Naive thymus-derived CD4-positive, alpha-beta T cell (primary cell): ENCODE data around the gene STK17A. TPM values are rescaled to one million over a fixed set of nuclear protein-coding genes. Genes with fewer than 3 reads are reported as not detected.

ENCODE experiments used
- ATAC-seq: fragments of 150-1000 bp; cut with Tn5 transposase; 2 replicates; pipeline ENCODE4 v1.10.0; 2021; ENCODE audit warnings: mild to moderate bottlenecking, moderate library complexity
- CTCF ChIA-PET: fragments of 350-600 bp; sonication (Branson Sonifier 250); formaldehyde crosslinking; loops from one replicate; lab custom pipeline; 2021; ENCODE audit warnings: antibody characterized with exemption; lab: Charles Lee
- POLR2A ChIA-PET: fragments of 350-600 bp; sonication (Branson Sonifier 250); formaldehyde crosslinking; loops from one replicate; lab custom pipeline; 2021; ENCODE audit warnings: antibody characterized with exemption, inconsistent platforms; lab: Charles Lee
- DNase-seq, 9 donors: peaks; one replicate each; pipeline versions ENCODE4 v3.0.0 to v3.0.0-alpha.2; 2020 to 2022; ENCODE audit warnings: mixed read lengths in 1 of 9
- H3K27ac ChIP-seq: one replicate; pipeline ENCODE4 v1.7.0; 2013; ENCODE audit warnings: mild to moderate bottlenecking, low read depth, low read length, moderate library complexity
- H3K27me3 ChIP-seq, 2 donors: one replicate each; pipeline ENCODE4 v1.7.0; 2013; ENCODE audit warnings: low read length in 2 of 2, mild to moderate bottlenecking in 2 of 2, moderate library complexity in 2 of 2; ENCODE audit not compliant: control insufficient read depth in 2 of 2, insufficient read depth in 2 of 2
- H3K36me3 ChIP-seq, 3 experiments: 1 replicate in 2 of 3; 2 replicates in 1 of 3; pipeline ENCODE4 v1.7.0; 2013; ENCODE audit warnings: low read length in 3 of 3, mild to moderate bottlenecking in 3 of 3, moderate library complexity in 1 of 3; ENCODE audit not compliant: insufficient read depth in 3 of 3, control insufficient read depth in 2 of 3
- H3K4me1 ChIP-seq, 2 donors: one replicate each; pipeline ENCODE4 v1.7.0; 2013; ENCODE audit warnings: low read length in 2 of 2, mild to moderate bottlenecking in 2 of 2, moderate library complexity in 1 of 2; ENCODE audit not compliant: control insufficient read depth in 2 of 2, insufficient read depth in 2 of 2
- H3K4me3 ChIP-seq: 2 replicates; pipeline ENCODE4 v1.7.0; 2013; ENCODE audit warnings: mild to moderate bottlenecking, low read length
- H3K9me3 ChIP-seq, 3 experiments: 1 replicate in 2 of 3; 2 replicates in 1 of 3; pipeline ENCODE4 v1.7.0; 2013; ENCODE audit warnings: low read length in 3 of 3; ENCODE audit not compliant: control insufficient read depth in 2 of 3
- H3K27ac Mint-ChIP-seq, 9 donors: one replicate each; pipeline ENCODE4 v1.8.0; 2020 to 2022; ENCODE audit warnings: mixed read lengths in 9 of 9, mild to moderate bottlenecking in 8 of 9, moderate library complexity in 5 of 9, inconsistent platforms in 2 of 9
- H3K27me3 Mint-ChIP-seq, 5 donors: one replicate each; pipeline ENCODE4 v1.8.0; 2021 to 2022; ENCODE audit warnings: mixed read lengths in 5 of 5, mild to moderate bottlenecking in 1 of 5
- H3K36me3 Mint-ChIP-seq, 5 donors: one replicate each; pipeline ENCODE4 v1.8.0; 2020 to 2022; ENCODE audit warnings: mixed read lengths in 5 of 5, mild to moderate bottlenecking in 3 of 5, inconsistent platforms in 1 of 5
- H3K4me1 Mint-ChIP-seq, 7 donors: one replicate each; pipeline ENCODE4 v1.8.0; 2020 to 2022; ENCODE audit warnings: mixed read lengths in 7 of 7, mild to moderate bottlenecking in 3 of 7, inconsistent platforms in 1 of 7
- H3K4me3 Mint-ChIP-seq, 10 donors: one replicate each; pipeline ENCODE4 v1.8.0; 2020 to 2022; ENCODE audit warnings: mild to moderate bottlenecking in 10 of 10, mixed read lengths in 10 of 10, moderate library complexity in 6 of 10, inconsistent platforms in 2 of 10
- H3K9me3 Mint-ChIP-seq, 11 donors: one replicate each; pipeline ENCODE4 v1.8.0; 2020 to 2022; ENCODE audit warnings: mixed read lengths in 11 of 11, mild to moderate bottlenecking in 4 of 11, inconsistent platforms in 1 of 11, moderate library complexity in 1 of 11
- intact Hi-C, 2 donors: fragments of 100-400 bp; cut with micrococcal nuclease; formaldehyde crosslinking; loops; one replicate each; pipeline ENCODE4 v1.15.1; 2023
- polyA plus RNA-seq, 2 donors: library from polyadenylated mRNA; unstranded; fragments of 300-500 nt; fragmentation: Illumina TruSeq; gene quantifications; one replicate each; pipeline ENCODE4 v1.2.3, GENCODE V29; 2021
- total RNA-seq, 6 experiments: library from RNA in 5 of 6; stranded (reverse) in 5 of 6; gene quantifications; 1 replicate in 5 of 6; 2 replicates in 1 of 6; pipeline ENCODE4 v1.2.3 and lab custom pipeline; 2021 to 2026

STK17A gene
- total and polyA plus RNA-seq, 7 experiments from 2014 or later, result 71.3 to 292 (median 123) TPM

DNA sequence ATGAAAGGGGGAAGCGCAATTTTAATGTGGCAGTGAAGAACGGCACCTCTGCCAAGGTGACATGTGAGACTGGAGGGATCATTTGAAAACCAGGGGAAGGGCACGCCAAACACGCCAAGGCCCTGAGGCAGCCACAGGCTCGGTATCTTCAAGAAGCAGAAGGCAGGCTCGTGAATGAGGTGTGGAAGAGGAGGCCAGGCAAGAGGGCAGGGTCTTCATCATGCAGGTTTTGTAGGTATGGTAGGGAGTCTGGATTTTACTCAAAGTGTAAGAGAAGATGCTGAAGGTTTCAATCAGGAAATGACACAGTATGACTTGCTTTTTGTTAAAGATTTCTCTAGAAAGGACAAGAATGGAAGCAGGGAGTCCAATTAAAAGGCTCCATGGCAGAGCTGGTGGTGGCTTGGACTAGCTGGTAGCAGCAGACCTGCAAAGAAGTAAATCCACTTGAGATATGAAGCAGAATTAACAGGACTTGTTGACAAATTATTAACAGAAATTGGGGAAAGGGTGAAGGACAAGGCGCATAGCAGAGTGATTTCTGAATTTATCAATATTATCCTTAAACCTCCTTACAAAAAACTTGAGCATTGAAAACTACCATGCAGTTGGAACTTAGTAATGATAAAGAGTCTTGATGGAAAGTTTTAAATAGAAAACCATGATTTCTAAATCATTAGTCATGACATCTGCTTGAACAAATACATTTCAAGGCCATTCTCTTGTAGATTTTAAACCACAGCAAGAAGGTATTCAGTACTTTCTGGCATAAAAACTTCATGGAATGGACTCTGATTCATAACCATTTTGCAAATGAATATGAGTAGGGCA is 76.0 kb downstream of the STK17A start:
- peaks cover 0 to 6% (median 0%) of the 10 kb centered on the region in 11 donors for H3K9me3 Mint-ChIP-seq
- ChIA-PET CTCF (interaction anchor here (0.7 kb wide), 1 partner anchor 1027 kb away, joined by 3 read pairs; no protein-coding TSS in a partner anchor), POLR2A (interaction anchor here (0.9 to 1.0 kb wide), 2 partner anchors 10 to 30 kb away, joined by 3 to 4 read pairs; no protein-coding TSS in a partner anchor)
- intact Hi-C loops, result loop anchor here (1.0 to 10.0 kb wide), 2 partner anchors 9 to 266 kb away; partner anchors contain the start of gene UBE2D4 (in 1 of the 2)
- no peak for DNase-seq
- Histone ChIP-seq H3K27me3 (no peaks in the 10 kb centered on the region), H3K4me3 (no peak overlapping the region), H3K9me3 (no peaks in the 10 kb centered on the region), H3K36me3 (no peaks in the 10 kb centered on the region), H3K27ac (peak overlapping the region; percentile 48), H3K4me1 (peaks cover 31 to 34% of the 10 kb centered on the region in 2 donors)
- H3K27ac Mint-ChIP-seq, result peak overlapping the region; percentile 70 to 92 (median 84)
- H3K36me3 Mint-ChIP-seq, result peaks cover 6 to 46% (median 24%) of the 10 kb centered on the region in 5 donors
- no peaks in the 10 kb centered on the region for H3K27me3 Mint-ChIP-seq
- ATAC-seq, result peak; percentile 16
- H3K4me3 Mint-ChIP-seq, result peak overlapping the region; percentile 3 to 71 (median 62)
- H3K4me1 Mint-ChIP-seq, result peaks cover 46 to 82% (median 70%) of the 10 kb centered on the region in 7 donors

DNA sequence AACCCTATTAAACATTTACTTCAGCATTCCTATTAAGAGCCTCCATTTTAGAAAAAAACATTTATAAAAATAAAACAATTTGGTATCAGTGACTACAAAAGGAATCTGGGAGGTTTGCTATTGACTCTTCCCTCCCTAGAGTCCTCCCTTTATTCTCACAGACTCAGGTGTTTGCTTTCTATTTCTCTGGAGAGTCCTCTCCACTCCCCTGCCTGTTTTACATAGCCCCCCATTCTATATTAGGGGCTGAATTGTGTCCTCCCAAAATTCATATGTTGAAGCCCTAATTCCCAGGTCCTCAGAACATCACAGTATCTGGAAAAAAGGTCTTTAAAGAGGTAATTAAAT is 76.6 kb downstream of the STK17A start:
- H3K27me3 ChIP-seq, result no peaks in the 10 kb centered on the region
- peaks cover 25 to 34% of the 10 kb centered on the region in 2 donors for H3K4me1 ChIP-seq
- intact Hi-C loops, result loop anchor here (1.0 to 10.0 kb wide), 2 partner anchors 9 to 265 kb away; partner anchors contain the start of gene UBE2D4 (in 1 of the 2)
- H3K27ac ChIP-seq, result peak overlapping the region; percentile 34
- ChIA-PET POLR2A (interaction anchor here (1.0 to 1.6 kb wide), 2 partner anchors 10 to 11 kb away, joined by 4 to 6 read pairs; no protein-coding TSS in a partner anchor), CTCF (interaction anchor here (0.5 to 1.1 kb wide), 2 partner anchors 9 to 78 kb away, joined by 3 to 5 read pairs; partner anchors contain the start of gene STK17A)
- no peaks in the 10 kb centered on the region for H3K9me3 ChIP-seq
- H3K36me3 ChIP-seq, result no peaks in the 10 kb centered on the region
- Mint-ChIP-seq H3K27ac (peak overlapping the region in 7 of 9 donors; percentile 33 to 88 (median 68)), H3K4me3 (peak overlapping the region in 7 of 10 donors; percentile 8 to 68 (median 41)), H3K36me3 (peaks cover 6 to 41% (median 19%) of the 10 kb centered on the region in 5 donors), H3K27me3 (no peaks in the 10 kb centered on the region), H3K9me3 (peaks cover 0 to 2% (median 0%) of the 10 kb centered on the region in 11 donors), H3K4me1 (peaks cover 42 to 82% (median 70%) of the 10 kb centered on the region in 7 donors)
- no peak for DNase-seq
- H3K4me3 ChIP-seq, result no peak overlapping the region
- ATAC-seq, result no peak

DNA sequence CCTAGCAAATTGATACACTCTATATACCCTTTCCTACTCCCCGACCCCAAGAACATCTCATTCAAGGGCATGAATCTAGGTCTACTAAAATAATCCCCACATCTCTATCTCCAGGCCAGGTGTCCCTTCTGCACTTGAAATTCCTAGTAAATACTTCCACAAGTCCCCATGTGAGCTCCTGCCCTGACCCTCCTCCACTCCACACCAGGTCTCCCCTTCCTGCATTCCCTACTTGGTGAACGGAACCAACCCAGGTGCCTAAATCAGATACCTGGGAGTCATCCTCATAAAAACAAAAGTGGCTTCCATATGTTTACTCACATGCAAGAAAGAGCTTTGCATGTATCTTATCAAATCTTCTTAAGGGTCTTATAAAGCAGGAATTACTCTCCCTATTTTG is 77.2 kb downstream of the STK17A start:
- H3K27me3 Mint-ChIP-seq, result no peaks in the 10 kb centered on the region
- ChIA-PET CTCF (interaction anchor here (0.5 to 1.6 kb wide), 4 partner anchors 10 to 78 kb away, joined by 3 to 6 read pairs (median 4); partner anchors contain the start of gene STK17A), POLR2A (interaction anchor here (1.0 to 1.6 kb wide), 3 partner anchors 11 to 28 kb away, joined by 3 to 6 read pairs (median 5); no protein-coding TSS in a partner anchor)
- intact Hi-C loops, result loop anchor here in 1 of 2 donors (1.0 kb wide), 1 partner anchor 24 kb away; no protein-coding TSS in a partner anchor
- H3K27ac Mint-ChIP-seq, result peak overlapping the region; percentile 21 to 88 (median 68)
- Histone ChIP-seq H3K9me3 (no peaks in the 10 kb centered on the region), H3K4me1 (peaks cover 23 to 36% of the 10 kb centered on the region in 2 donors), H3K36me3 (no peaks in the 10 kb centered on the region), H3K27me3 (no peaks in the 10 kb centered on the region), H3K4me3 (no peak overlapping the region), H3K27ac (no peak overlapping the region)
- ATAC-seq, result no peak
- H3K4me1 Mint-ChIP-seq, result peaks cover 45 to 82% (median 72%) of the 10 kb centered on the region in 7 donors
- H3K4me3 Mint-ChIP-seq, result peak overlapping the region in 9 of 10 donors; percentile 1 to 68 (median 41)
- DNase-seq, result no peak
- H3K9me3 Mint-ChIP-seq, result peaks cover 0 to 2% (median 0%) of the 10 kb centered on the region in 11 donors
- H3K36me3 Mint-ChIP-seq, result peaks cover 6 to 41% (median 17%) of the 10 kb centered on the region in 5 donors

DNA sequence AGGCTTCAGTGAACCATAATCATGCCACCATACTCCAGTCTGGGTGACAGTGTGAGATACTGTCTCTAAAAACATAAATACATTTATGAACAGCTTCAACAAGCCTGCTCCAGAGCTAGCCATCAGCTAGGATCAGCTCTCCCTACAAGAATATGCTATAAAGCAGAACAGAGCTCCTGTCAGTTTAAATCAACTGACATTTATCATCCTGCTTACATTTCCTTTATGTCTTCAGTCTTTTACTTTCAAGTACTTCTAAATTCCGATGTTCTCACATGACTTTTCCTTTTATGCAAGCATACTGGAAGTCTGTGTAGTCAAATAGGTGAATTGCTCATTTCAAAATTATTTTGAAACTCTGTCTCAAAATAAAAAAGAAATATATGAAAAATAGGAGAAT is 81.8 kb downstream of the STK17A start:
- Histone ChIP-seq H3K9me3 (no peaks in the 10 kb centered on the region), H3K27ac (peak overlapping the region; percentile 43), H3K27me3 (no peaks in the 10 kb centered on the region), H3K4me3 (no peak overlapping the region), H3K36me3 (peaks cover 0 to 5% (median 0%) of the 10 kb centered on the region in 3 experiments), H3K4me1 (peaks cover 8 to 32% of the 10 kb centered on the region in 2 donors)
- Mint-ChIP-seq H3K4me1 (peaks cover 43 to 87% (median 75%) of the 10 kb centered on the region in 7 donors), H3K9me3 (peaks cover 0 to 17% (median 5%) of the 10 kb centered on the region in 11 donors), H3K36me3 (peaks cover 21 to 43% (median 32%) of the 10 kb centered on the region in 5 donors), H3K27ac (peak overlapping the region in 8 of 9 donors; percentile 70 to 95 (median 89)), H3K27me3 (no peaks in the 10 kb centered on the region), H3K4me3 (peak overlapping the region in 9 of 10 donors; percentile 38 to 81 (median 59))
- CTCF ChIA-PET, result interaction anchor here (0.7 to 1.0 kb wide), 3 partner anchors 9 to 82 kb away, joined by 5 to 6 read pairs (median 5); partner anchors contain the start of gene STK17A
- ATAC-seq, result no peak
- intact Hi-C loops, result loop anchor here (1.0 to 2.0 kb wide), 4 partner anchors 10 to 16 kb away; no protein-coding TSS in a partner anchor
- POLR2A ChIA-PET, result interaction anchor here (1.0 to 2.5 kb wide), 6 partner anchors 9 to 82 kb away, joined by 4 to 12 read pairs (median 8); partner anchors contain the start of gene STK17A
- DNase-seq, result no peak

DNA sequence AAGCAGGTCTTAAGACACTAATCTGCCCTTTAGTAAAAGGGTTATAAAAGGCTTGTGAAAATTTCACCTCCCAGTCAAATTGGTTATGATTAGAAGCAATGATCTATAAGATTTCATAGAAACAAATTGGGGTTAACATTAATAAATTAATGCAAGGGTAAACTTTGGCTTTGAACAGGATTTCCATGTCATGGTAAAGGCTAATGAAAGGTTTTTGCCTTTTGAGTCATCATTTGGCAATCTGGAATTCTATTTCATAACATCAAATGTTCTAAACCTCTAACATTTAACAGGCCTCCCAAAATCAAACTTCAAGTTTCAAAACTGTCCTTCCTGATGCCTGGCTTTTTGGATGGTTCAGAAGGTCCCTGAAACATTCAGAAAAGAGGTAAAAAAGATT is 84.0 kb downstream of the STK17A start:
- Mint-ChIP-seq H3K27me3 (no peaks in the 10 kb centered on the region), H3K4me1 (peaks cover 42 to 92% (median 84%) of the 10 kb centered on the region in 7 donors), H3K9me3 (peaks cover 0 to 27% (median 6%) of the 10 kb centered on the region in 11 donors), H3K36me3 (peaks cover 21 to 43% (median 37%) of the 10 kb centered on the region in 5 donors), H3K27ac (peak overlapping the region in 5 of 9 donors; percentile 38 to 95 (median 67)), H3K4me3 (no peak overlapping the region)
- Histone ChIP-seq H3K27me3 (no peaks in the 10 kb centered on the region), H3K36me3 (peaks cover 0 to 5% (median 0%) of the 10 kb centered on the region in 3 experiments), H3K9me3 (no peaks in the 10 kb centered on the region), H3K4me3 (no peak overlapping the region), H3K4me1 (peaks cover 10 to 34% of the 10 kb centered on the region in 2 donors), H3K27ac (no peak overlapping the region)
- ChIA-PET POLR2A (interaction anchor here (1.0 to 1.4 kb wide), 5 partner anchors 11 to 50 kb away, joined by 3 to 6 read pairs (median 4); no protein-coding TSS in a partner anchor), CTCF (interaction anchor here (0.7 to 2.6 kb wide), 3 partner anchors 33 to 84 kb away, joined by 3 to 10 read pairs (median 4); partner anchors contain the start of gene STK17A)
- DNase-seq, result no peak
- intact Hi-C loops, result no loop called here
- ATAC-seq, result no peak
